Retina (tissue), 1 donor: ENCODE data around the gene OCLN.
"Not testable (repeated sequence)": the region's sequence is repeated elsewhere in the genome, so short reads cannot be mapped to it uniquely, and the experiment has no call there.

Source experiments
- DNase-seq: peaks from one replicate; pipeline ENCODE4 v3.0.0-alpha.2; 2016

Gene OCLN

GRCh38 chr5:69530561-69531405 lies 38.2 kb downstream of the OCLN start:
- DNase-seq: no peak

- no peak for DNase-seq
Observed at GRCh38 chr5:69531406-69531801, 38.8 kb downstream of the OCLN start.

GRCh38 chr5:69537911-69538310 lies 45.3 kb downstream of the OCLN start:
- DNase-seq: not testable (repeated sequence)

DNA sequence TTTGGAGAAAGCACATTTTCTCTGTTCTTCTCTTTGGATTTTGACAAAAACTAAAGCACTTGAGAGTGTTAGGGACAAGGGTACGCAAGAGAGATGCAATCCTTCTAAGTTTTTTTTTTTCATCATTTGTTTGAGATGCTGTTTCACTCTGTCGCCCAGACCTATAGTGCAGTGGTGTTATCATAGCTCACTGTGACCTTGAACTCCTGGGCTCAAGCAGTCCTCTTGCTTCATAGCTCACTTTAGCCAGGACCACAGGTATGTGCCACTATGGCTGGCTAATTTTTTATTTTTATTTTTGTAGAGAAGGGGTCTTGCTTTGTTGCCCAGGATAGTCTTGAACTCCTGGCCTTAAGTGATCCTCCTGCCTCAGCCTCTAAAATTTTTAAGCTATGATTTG lies 46.1 kb downstream of the OCLN start:
- DNase-seq: not testable (repeated sequence)

GRCh38 chr5:69541347-69541746 lies 48.8 kb downstream of the OCLN start:
- DNase-seq: not testable (repeated sequence)

DNA sequence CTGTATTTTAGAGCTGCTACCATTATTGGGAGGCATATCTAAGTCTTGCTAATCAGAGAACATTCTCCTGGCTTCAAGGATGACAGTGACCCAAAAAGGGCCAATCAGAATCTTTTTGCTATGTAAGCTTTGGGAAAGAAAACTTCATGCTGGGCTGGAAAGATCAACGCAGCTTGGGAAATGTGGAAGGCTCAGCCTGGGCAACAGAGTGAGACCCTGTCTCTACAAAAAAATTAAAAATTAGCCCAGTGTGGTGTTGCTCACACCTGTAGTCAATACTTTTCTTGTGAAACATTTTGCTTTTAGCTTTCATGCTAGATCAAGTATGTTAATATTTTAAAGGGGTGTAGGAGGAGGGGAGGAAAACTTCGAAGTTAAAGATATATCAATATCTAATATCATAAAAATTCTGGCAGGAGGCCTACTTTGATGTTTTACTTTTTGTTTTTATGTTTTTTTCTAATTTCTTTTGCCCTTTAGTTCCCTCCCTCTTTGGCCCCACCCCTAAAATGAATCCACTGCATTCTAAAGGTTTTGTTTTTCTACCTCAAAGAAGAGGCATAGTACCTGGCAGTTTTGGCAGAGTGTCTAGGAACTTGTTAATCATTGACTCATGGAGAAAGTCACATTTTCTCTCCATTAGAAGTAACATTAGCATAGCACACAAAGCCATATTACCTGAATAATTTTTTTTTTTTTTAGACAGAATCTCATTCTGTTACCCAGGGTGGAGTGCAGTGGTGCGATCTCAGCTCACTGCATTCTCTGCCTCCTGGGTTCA lies 50.4 kb downstream of the OCLN start:
- not testable (repeated sequence) for DNase-seq

- DNase-seq: not testable (repeated sequence)
Observed at GRCh38 chr5:69544602-69545001, 52.0 kb downstream of the OCLN start.

GRCh38 chr5:69559908-69560330 lies 67.3 kb downstream of the OCLN start, which contains the start of gene GTF2H2C:
Gene GTF2H2C, plus strand, starts transcription at chr5:69560191. Its CDS starts 4,942 bp downstream, at chr5:69565133.
- peak; percentile 81 for DNase-seq

DNA sequence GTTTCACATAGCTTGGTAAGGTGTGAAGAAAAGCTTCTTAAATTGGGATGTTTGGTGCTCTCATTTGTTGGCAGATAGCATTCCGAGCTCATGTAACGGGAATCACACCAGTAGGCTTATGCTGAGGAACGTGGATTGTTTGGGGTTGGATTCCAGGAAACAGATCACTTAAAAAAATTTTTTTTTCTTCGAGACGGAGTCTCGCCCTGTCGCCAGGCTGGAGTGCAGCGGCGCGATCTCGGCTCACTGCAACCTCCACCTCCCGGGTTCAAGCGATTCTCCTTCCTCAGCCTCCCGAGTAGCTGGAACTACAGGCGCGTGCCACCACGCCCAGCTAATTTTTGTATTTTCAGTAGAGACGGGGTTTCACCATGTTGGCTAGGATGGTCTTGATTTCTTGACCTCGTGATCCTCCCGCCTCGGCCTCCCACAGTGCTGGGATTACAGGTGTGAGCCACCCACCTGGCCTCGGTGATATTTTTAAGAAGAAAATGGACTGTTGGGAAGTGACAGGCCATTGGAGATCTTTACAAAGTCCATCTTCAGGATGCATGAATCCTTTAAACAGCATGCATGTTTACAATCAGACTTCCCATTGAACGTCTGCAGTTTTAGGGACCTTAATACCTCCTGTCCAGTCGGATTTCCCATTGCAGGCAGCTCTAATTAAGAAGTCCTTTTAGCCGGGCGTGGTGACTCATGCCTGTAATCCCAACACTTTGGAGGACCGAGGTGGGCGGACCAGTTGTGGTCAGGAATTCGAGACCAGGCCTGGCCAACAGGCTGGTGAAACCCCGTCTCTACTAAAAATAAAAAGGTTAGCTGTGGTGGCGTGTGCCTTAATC lies 68.2 kb downstream of the OCLN start:
- not testable (repeated sequence) for DNase-seq

GRCh38 chr5:69566172-69566571 lies 73.6 kb downstream of the OCLN start:
- not testable (repeated sequence) for DNase-seq

- not testable (repeated sequence) for DNase-seq
Observed at GRCh38 chr5:69568072-69568471, 75.5 kb downstream of the OCLN start.

- DNase-seq: not testable (repeated sequence)
Observed at GRCh38 chr5:69583356-69583755, 90.8 kb downstream of the OCLN start.

- DNase-seq: not testable (repeated sequence)
Observed at GRCh38 chr5:69596114-69596840, 103.7 kb downstream of the OCLN start.

DNA sequence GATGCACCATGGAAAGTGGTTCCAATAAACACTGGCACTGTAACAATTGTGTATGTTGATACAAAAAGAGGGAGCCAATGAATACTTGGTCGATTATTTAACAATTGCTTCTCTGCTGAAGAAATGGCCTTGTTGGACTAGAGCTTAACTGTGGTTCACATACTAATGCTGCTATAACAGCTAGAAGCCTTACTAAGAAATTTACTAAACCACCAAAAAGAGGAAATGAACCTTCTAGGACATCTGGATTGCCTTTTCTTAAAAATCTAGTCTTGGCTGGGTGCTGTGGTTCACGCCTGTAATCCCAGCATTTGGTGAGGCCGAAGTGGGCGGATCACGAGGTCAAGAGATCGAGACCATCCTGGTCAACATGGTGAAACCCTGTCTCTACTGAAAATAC lies 109.4 kb downstream of the OCLN start:
- DNase-seq: not testable (repeated sequence)

DNA sequence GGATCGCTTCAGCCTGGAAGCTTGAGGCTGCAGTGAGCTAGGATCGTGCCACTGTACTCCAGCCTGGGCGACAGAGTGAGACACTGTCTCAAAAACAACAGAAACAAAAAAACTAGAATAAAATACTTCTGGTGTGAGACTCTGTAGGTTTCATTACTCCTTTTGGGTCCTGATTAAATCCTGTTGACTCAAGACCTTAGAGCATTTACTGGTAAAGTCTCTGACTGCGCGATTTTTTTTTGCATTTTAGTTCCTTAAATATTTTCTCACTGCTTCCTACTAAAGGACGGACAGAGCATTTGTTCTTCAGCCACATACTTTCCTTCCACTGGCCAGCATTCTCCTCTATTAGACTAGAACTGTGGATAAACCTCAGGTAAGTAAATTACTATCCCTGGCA lies 114.2 kb downstream of the OCLN start:
- not testable (repeated sequence) for DNase-seq
